OCI-LY7 (cell line): Measurements from ENCODE around the gene SYDE2. TPM values are rescaled to one million over a fixed set of nuclear protein-coding genes. Genes with fewer than 3 reads are reported as not detected.

ENCODE experiments used
- BruUV-seq: library from RNA; stranded (reverse); fragments of 400-500 nt; replicated peaks from 2 replicates; lab custom pipeline; 2021; lab: Mats Ljungman, UMichigan
- CTCF ChIA-PET: fragments of 300-600 bp; sonication (Branson Sonifier 250); formaldehyde crosslinking; loops from one replicate; lab custom pipeline; 2022; ENCODE audit warnings: antibody characterized with exemption; ENCODE audit not compliant: unreplicated experiment; lab: Charles Lee
- POLR2A ChIA-PET: fragments of 300-600 bp; sonication (Branson Sonifier 250); formaldehyde crosslinking; loops from one replicate; lab custom pipeline; 2022; ENCODE audit warnings: antibody characterized with exemption; lab: Charles Lee
- DNase-seq: peaks from one replicate; pipeline ENCODE4 v3.0.0-alpha.2; 2015; ENCODE audit warnings: low spot score
- H2AFZ ChIP-seq: fragments of 200-600 bp; sonication (generic), shearing (Covaris generic); 2 replicates; pipeline ENCODE4 v1.6.1; 2014; ENCODE audit warnings: mild to moderate bottlenecking, antibody characterized with exemption, low read length, moderate library complexity
- H3K27ac ChIP-seq: fragments of 200-600 bp; sonication (generic); 2 replicates; pipeline ENCODE4 v1.5.1; 2014; ENCODE audit warnings: mixed run types, low read depth, mild to moderate bottlenecking, moderate library complexity, low read length, inconsistent platforms; ENCODE audit not compliant: poor library complexity, severe bottlenecking
- H3K36me3 ChIP-seq: fragments of 200-600 bp; sonication (generic); 2 replicates; pipeline ENCODE4 v1.6.1; 2014; ENCODE audit warnings: mild to moderate bottlenecking, antibody characterized with exemption, low read length, moderate library complexity, mixed read lengths; ENCODE audit not compliant: insufficient read depth
- H3K4me1 ChIP-seq: fragments of 200-600 bp; sonication (generic); 2 replicates; pipeline ENCODE4 v1.5.1; 2014; ENCODE audit warnings: mild to moderate bottlenecking, low read length; ENCODE audit not compliant: insufficient read depth, poor library complexity, severe bottlenecking
- H3K4me2 ChIP-seq: fragments of 200-600 bp; sonication (generic); 2 replicates; pipeline ENCODE4 v1.6.1; 2014; ENCODE audit warnings: mild to moderate bottlenecking, low read length
- H3K4me3 ChIP-seq: fragments of 200-600 bp; sonication (generic); 2 replicates; pipeline ENCODE4 v1.5.1; 2014; ENCODE audit warnings: mild to moderate bottlenecking, low read depth, low read length; ENCODE audit not compliant: poor library complexity, severe bottlenecking
- H3K79me2 ChIP-seq: fragments of 200-600 bp; sonication (generic); 2 replicates; pipeline ENCODE4 v1.6.1; 2016; ENCODE audit warnings: low read depth, mild to moderate bottlenecking, low read length, moderate library complexity, mixed read lengths; ENCODE audit not compliant: insufficient read depth
- H3K9me2 ChIP-seq: fragments of 200-600 bp; sonication (generic); 2 replicates; pipeline ENCODE4 v1.6.1; 2016; ENCODE audit warnings: mild to moderate bottlenecking, low read length, mixed read lengths; ENCODE audit not compliant: insufficient read depth
- H3K9me3 ChIP-seq: fragments of 200-600 bp; sonication (generic); 2 replicates; pipeline ENCODE4 v1.6.1; 2014; ENCODE audit warnings: mild to moderate bottlenecking, mixed run types, low read length, mixed read lengths
- H4K20me1 ChIP-seq: fragments of 200-600 bp; sonication (generic); 2 replicates; pipeline ENCODE4 v1.6.1; 2014; ENCODE audit warnings: mild to moderate bottlenecking, antibody characterized with exemption, low read length, moderate library complexity, mixed read lengths; ENCODE audit not compliant: insufficient read depth
- EZH2phosphoT487 ChIP-seq: fragments of 200-600 bp; sonication (generic); IDR thresholded peaks from 2 replicates; pipeline ENCODE4 v1.6.1; 2018; ENCODE audit warnings: low read depth, borderline replicate concordance, mild to moderate bottlenecking, mixed run types, antibody characterized with exemption, low read length, moderate library complexity, mixed read lengths
- intact Hi-C: fragments of 100-400 bp; cut with micrococcal nuclease; formaldehyde crosslinking; loops from one replicate; pipeline ENCODE4 v1.10.0; 2022; ENCODE audit not compliant: unreplicated experiment
- total RNA-seq, 2 experiments: library from RNA; depleted of rRNA in 1 of 2; stranded (reverse); fragments of >200 nt in 1 of 2; shearing (Covaris generic) in 1 of 2; gene quantifications; 2 replicates each; pipeline ENCODE4 v1.2.3, GENCODE V29; 2014 to 2022
- TF ChIP-seq, protein P1 (sequence below): fragments of 200-600 bp; sonication (generic); conservative IDR thresholded peaks from 2 replicates; pipeline ENCODE4 v1.5.1; 2014; ENCODE audit warnings: mild to moderate bottlenecking, antibody characterized with exemption, low read length, moderate library complexity, mixed read lengths

SYDE2 gene
- total RNA-seq, 2 experiments from 2014 or later: not detected

DNA sequence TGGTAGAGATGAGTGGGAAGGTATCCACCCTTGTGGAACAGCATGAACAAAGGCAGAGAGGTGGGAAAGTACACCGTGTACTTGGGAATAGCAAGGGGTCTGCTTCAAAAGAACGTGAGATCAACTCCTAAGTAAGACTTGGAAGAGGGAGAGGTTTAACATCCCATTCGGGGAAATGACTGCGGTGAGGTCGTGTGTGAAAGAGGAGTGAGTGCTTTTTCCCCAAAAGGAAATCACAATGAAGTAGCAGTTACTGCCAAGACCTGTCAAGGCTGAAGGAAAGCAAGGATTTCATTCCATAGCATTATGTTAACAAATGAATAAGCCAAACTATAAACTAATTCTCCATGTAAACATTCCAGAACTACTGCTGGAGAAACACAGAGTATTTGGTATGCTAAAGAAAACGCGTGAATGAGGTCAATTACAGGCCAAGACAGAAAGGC is 20.0 kb upstream of the SYDE2 start:
- Histone ChIP-seq H3K9me3 (no peaks in the 10 kb centered on the region), H3K4me3 (no peak overlapping the region), H3K27ac (no peak overlapping the region), H4K20me1 (no peaks in the 10 kb centered on the region), H3K4me2 (no peak overlapping the region), H3K4me1 (no peaks in the 10 kb centered on the region), H3K79me2 (no peaks in the 10 kb centered on the region), H3K9me2 (no peaks in the 10 kb centered on the region), H2AFZ (no peak overlapping the region), H3K36me3 (no peaks in the 10 kb centered on the region)
- no TSS peak for BruUV-seq
- intact Hi-C loops: no loop called here
- CTCF ChIA-PET: no interaction called here
- no peak for DNase-seq
- POLR2A ChIA-PET: interaction anchor here (0.6 to 0.7 kb wide), 2 partner anchors 8 to 219 kb away, joined by 3 to 5 read pairs; no protein-coding TSS in a partner anchor
- no peak for TF ChIP-seq EZH2phosphoT487
- TF ChIP-seq, protein P1, sequence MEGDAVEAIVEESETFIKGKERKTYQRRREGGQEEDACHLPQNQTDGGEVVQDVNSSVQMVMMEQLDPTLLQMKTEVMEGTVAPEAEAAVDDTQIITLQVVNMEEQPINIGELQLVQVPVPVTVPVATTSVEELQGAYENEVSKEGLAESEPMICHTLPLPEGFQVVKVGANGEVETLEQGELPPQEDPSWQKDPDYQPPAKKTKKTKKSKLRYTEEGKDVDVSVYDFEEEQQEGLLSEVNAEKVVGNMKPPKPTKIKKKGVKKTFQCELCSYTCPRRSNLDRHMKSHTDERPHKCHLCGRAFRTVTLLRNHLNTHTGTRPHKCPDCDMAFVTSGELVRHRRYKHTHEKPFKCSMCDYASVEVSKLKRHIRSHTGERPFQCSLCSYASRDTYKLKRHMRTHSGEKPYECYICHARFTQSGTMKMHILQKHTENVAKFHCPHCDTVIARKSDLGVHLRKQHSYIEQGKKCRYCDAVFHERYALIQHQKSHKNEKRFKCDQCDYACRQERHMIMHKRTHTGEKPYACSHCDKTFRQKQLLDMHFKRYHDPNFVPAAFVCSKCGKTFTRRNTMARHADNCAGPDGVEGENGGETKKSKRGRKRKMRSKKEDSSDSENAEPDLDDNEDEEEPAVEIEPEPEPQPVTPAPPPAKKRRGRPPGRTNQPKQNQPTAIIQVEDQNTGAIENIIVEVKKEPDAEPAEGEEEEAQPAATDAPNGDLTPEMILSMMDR: no peak

GRCh38 chr1:85219853-85220610 is 19.2 kb upstream of the SYDE2 start:
- BruUV-seq: no TSS peak
- ChIA-PET CTCF (no interaction called here), POLR2A (interaction anchor here (0.7 kb wide), 1 partner anchor 219 kb away, joined by 3 read pairs; no protein-coding TSS in a partner anchor)
- DNase-seq: no peak
- Histone ChIP-seq H3K4me1 (no peaks in the 10 kb centered on the region), H3K4me2 (no peak overlapping the region), H3K79me2 (no peaks in the 10 kb centered on the region), H2AFZ (no peak overlapping the region), H4K20me1 (no peaks in the 10 kb centered on the region), H3K9me3 (no peaks in the 10 kb centered on the region), H3K27ac (no peak overlapping the region), H3K9me2 (no peaks in the 10 kb centered on the region), H3K36me3 (no peaks in the 10 kb centered on the region), H3K4me3 (no peak overlapping the region)
- no peak for TF ChIP-seq EZH2phosphoT487
- TF ChIP-seq, protein P1: no peak
- intact Hi-C loops: no loop called here

- Histone ChIP-seq H3K4me1 (no peaks in the 10 kb centered on the region), H3K9me3 (no peaks in the 10 kb centered on the region), H3K4me2 (no peak overlapping the region), H3K79me2 (no peaks in the 10 kb centered on the region), H3K27ac (no peak overlapping the region), H3K36me3 (no peaks in the 10 kb centered on the region), H3K9me2 (no peaks in the 10 kb centered on the region), H3K4me3 (no peak overlapping the region), H2AFZ (no peak overlapping the region), H4K20me1 (no peaks in the 10 kb centered on the region)
- intact Hi-C loops: no loop called here
- BruUV-seq: no TSS peak
- ChIA-PET CTCF (no interaction called here), POLR2A (interaction anchor here (0.6 to 0.7 kb wide), 3 partner anchors 210 to 422 kb away, joined by 3 to 6 read pairs (median 4); no protein-coding TSS in a partner anchor)
- no peak for TF ChIP-seq EZH2phosphoT487
- TF ChIP-seq, protein P1: no peak
- DNase-seq: no peak
These were observed 15.9 kb upstream of the SYDE2 start for GRCh38 chr1:85216697-85217096.
